Transverse colon (tissue), 4 donors: ENCODE measurements around the gene HIVEP2. TPM values are rescaled to one million over a fixed set of nuclear protein-coding genes. Genes with fewer than 3 reads are reported as not detected.

Experiments
- DNase-seq: peaks from one replicate; pipeline ENCODE4 v3.0.0-alpha.2; 2019
- H3K27ac ChIP-seq, 4 donors: fragments of 200-600 bp; sonication (generic); 2 replicates each; pipeline ENCODE4 v1.5.1; 2016 to 2018; ENCODE audit warnings: inconsistent platforms in 4 of 4
- H3K27me3 ChIP-seq: fragments of 200-600 bp; sonication (generic); 2 replicates; pipeline ENCODE4 v1.5.1; 2017; ENCODE audit warnings: inconsistent platforms
- H3K36me3 ChIP-seq, 4 donors: fragments of 200-600 bp; sonication (generic); 2 replicates each; pipeline ENCODE4 v1.5.1; 2017 to 2019; ENCODE audit warnings: inconsistent platforms in 4 of 4
- H3K4me1 ChIP-seq, 4 donors: fragments of 200-600 bp; sonication (generic); 2 replicates each; pipeline ENCODE4 v1.5.1; 2017 to 2020; ENCODE audit warnings: inconsistent platforms in 4 of 4
- H3K4me3 ChIP-seq, 4 donors: fragments of 200-600 bp; sonication (generic); 1 replicate in 1 of 4; 2 replicates in 3 of 4; pipeline versions ENCODE4 v1.5.1 to v1.6.1; 2017 to 2019; ENCODE audit warnings: inconsistent platforms in 4 of 4
- H3K9me3 ChIP-seq, 2 donors: fragments of 200-600 bp; sonication (generic); 2 replicates each; pipeline ENCODE4 v1.5.1; 2017 to 2019; ENCODE audit warnings: inconsistent platforms in 2 of 2
- EP300 ChIP-seq: sonication (generic); formaldehyde crosslinking; IDR thresholded peaks from one replicate; pipeline ENCODE4 v1.6.1; 2017; ENCODE audit warnings: antibody characterized with exemption, low read depth
- POLR2A ChIP-seq: fragments of 450-650 bp; IDR thresholded peaks from one replicate; pipeline ENCODE4 v1.6.1; 2016; ENCODE audit warnings: antibody characterized with exemption, mild to moderate bottlenecking, moderate library complexity
- POLR2AphosphoS5 ChIP-seq, 3 donors: sonication (generic); formaldehyde crosslinking; IDR thresholded peaks; one replicate each; pipeline ENCODE4 v1.6.1; 2016; ENCODE audit warnings: antibody characterized with exemption in 3 of 3
- whole genome bisulfite sequencing, 2 donors: methylation state at CpG; one replicate each; pipeline ENCODE4 v1.1.5; 2018; ENCODE audit warnings: low coverage in 1 of 2; 5-methylcytosine and 5-hydroxymethylcytosine counted together
- in situ Hi-C, 4 donors: fragments of 200-750 bp; cut with MboI; loops; one replicate each; pipeline versions ENCODE4 v1.15.0 to v1.15.1; 2017; ENCODE audit warnings: low sequenced_read_pairs in 3 of 4, low pct_ligation_motif_present in 1 of 4, low pct_unique_long_range_greater_than_20kb in 1 of 4
- intact Hi-C: fragments of 100-400 bp; cut with DNase I; formaldehyde crosslinking; loops from one replicate; pipeline ENCODE4 v1.15.1; 2023; ENCODE audit warnings: low total_unique reads
- total RNA-seq, 4 donors: library from RNA; depleted of rRNA; stranded (reverse); fragments of >200 nt; gene quantifications; one replicate each; pipeline ENCODE4 v1.1.0, GENCODE V29; 2016
- TF ChIP-seq, protein P1 (sequence below), 5 experiments: fragments of 200-600 bp in 3 of 5; fragments of 450-650 bp in 2 of 5; sonication (generic) in 3 of 5; IDR thresholded peaks; 1 replicate in 2 of 5; 2 replicates in 3 of 5; pipeline ENCODE4 v1.5.1; 2016 to 2017; ENCODE audit warnings: antibody characterized with exemption in 5 of 5, inconsistent platforms in 3 of 5, mild to moderate bottlenecking in 2 of 5, moderate library complexity in 1 of 5

HIVEP2 gene
- total RNA-seq, 4 donors from 2014 or later, result 10.0 to 22.5 (median 13.7) TPM

DNA sequence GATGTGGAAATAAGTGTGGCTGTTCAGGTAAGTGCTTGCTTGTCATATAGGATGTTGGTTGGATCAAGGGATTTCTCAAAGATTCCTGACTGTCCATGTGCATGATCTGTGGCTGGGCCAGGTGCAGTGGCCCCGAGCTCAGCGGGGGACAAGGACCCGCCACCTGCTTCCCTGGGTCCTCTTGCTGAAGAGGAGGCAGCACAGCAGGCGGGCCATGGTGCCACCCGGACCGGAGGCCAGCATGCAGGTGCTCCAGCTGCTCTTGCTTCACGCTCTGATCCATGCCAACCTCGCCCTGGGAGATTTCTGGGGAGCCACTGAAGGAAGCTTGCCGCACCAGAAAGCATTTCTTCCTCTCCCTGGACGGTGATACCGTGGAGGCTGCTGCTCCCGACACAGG is 173.8 kb downstream of the HIVEP2 start:
- TF ChIP-seq, protein P1, sequence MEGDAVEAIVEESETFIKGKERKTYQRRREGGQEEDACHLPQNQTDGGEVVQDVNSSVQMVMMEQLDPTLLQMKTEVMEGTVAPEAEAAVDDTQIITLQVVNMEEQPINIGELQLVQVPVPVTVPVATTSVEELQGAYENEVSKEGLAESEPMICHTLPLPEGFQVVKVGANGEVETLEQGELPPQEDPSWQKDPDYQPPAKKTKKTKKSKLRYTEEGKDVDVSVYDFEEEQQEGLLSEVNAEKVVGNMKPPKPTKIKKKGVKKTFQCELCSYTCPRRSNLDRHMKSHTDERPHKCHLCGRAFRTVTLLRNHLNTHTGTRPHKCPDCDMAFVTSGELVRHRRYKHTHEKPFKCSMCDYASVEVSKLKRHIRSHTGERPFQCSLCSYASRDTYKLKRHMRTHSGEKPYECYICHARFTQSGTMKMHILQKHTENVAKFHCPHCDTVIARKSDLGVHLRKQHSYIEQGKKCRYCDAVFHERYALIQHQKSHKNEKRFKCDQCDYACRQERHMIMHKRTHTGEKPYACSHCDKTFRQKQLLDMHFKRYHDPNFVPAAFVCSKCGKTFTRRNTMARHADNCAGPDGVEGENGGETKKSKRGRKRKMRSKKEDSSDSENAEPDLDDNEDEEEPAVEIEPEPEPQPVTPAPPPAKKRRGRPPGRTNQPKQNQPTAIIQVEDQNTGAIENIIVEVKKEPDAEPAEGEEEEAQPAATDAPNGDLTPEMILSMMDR (IDR thresholded peaks at IDR 0.05), result no peak
- TF ChIP-seq POLR2AphosphoS5 (IDR thresholded peaks at IDR 0.05) (no peak), EP300 (no peak), POLR2A (no peak)
- Histone ChIP-seq H3K4me1 (peaks cover 0 to 13% (median 2%) of the 10 kb centered on the region in 4 donors), H3K27ac (no peak overlapping the region), H3K27me3 (no peaks in the 10 kb centered on the region), H3K36me3 (no peaks in the 10 kb centered on the region), H3K9me3 (no peaks in the 10 kb centered on the region), H3K4me3 (no peak overlapping the region)
- DNase-seq, result no peak
- in situ Hi-C loops, result no loop called here
- intact Hi-C loops, result no loop called here
- WGBS, 2 donors, result 96 to 100% methylated on average over 2 to 12 of the region's 12 CpGs

DNA sequence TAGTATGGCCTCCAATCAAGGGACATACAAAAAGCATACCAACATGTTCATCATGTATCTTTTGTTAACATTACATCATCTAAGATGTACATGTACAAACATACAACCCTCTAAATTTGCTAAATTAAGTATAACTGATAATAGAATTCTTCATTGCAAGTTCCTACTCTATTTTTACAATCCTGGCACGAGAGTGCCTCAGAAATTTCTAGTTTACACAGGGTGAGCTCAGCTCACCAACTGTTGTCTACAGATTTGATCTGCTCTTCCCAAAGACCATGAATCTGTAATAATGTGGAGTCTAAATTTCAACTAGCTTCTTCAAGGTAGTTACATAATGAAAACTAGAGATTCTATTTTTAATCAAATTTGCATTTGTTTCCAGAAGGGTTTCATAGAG is 179.7 kb downstream of the HIVEP2 start:
- WGBS, 2 donors, result 65 to 85% methylated on average over 1 of the region's 1 CpG
- Histone ChIP-seq H3K9me3 (no peaks in the 10 kb centered on the region), H3K27me3 (no peaks in the 10 kb centered on the region), H3K36me3 (peaks cover 0 to 9% (median under 1%) of the 10 kb centered on the region in 4 donors), H3K4me1 (no peaks in the 10 kb centered on the region), H3K27ac (no peak overlapping the region), H3K4me3 (no peak overlapping the region)
- in situ Hi-C loops, result no loop called here
- intact Hi-C loops, result no loop called here
- no peak for DNase-seq
- TF ChIP-seq, protein P1 (IDR thresholded peaks at IDR 0.05), result no peak
- TF ChIP-seq EP300 (no peak), POLR2AphosphoS5 (IDR thresholded peaks at IDR 0.05) (no peak)

DNA sequence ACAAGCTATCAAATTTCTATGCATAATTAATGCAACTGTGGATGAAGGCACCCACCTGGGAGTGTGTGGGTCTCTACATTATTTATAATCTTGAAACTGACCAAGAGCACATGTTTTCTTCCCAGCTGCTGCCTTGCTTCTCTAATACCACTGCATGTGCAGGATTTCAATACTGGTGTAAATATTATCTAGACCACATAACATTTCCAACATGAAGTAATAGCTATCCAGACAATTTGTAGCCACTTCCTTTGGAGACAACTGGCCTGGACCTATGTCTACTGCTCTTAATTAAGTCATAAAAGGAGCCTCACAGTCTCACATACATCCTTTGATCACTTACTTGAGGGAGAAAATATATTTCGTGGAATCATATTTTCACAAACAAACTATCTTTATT is 180.7 kb downstream of the HIVEP2 start:
- no peaks in the 10 kb centered on the region for H3K4me1 ChIP-seq
- DNase-seq, result no peak
- H3K27me3 ChIP-seq, result no peaks in the 10 kb centered on the region
- H3K9me3 ChIP-seq, result no peaks in the 10 kb centered on the region
- peaks cover 0 to 17% (median 4%) of the 10 kb centered on the region in 4 donors for H3K36me3 ChIP-seq
- no peak for TF ChIP-seq EP300
- TF ChIP-seq, protein P1 (IDR thresholded peaks at IDR 0.05), result no peak
- no peak for TF ChIP-seq POLR2AphosphoS5 (IDR thresholded peaks at IDR 0.05)
- no peak for TF ChIP-seq POLR2A
- in situ Hi-C loops, result no loop called here
- 88 to 100% methylated on average over 1 of the region's 1 CpG for WGBS, 2 donors
- H3K27ac ChIP-seq, result no peak overlapping the region
- intact Hi-C loops, result no loop called here
- H3K4me3 ChIP-seq, result no peak overlapping the region

DNA sequence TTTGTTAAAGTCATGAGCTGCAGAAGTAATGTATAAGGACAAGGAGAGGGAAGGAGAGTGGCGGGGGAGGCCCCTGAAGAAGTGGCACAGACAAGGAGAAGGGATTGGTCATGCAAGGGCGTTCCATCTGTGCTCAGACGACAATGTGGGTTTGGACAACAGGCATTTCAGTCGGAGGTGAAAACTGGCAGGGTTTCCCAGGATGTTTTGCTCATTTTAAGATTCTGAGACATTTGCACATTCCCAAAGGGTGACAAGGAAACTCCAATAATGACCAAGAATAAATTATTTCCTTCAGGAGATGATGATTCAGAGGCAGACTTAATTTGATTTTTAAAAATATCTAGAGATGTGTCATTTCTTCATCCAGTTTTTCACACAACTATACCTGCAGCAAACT is 181.8 kb downstream of the HIVEP2 start:
- Histone ChIP-seq H3K4me1 (no peaks in the 10 kb centered on the region), H3K4me3 (no peak overlapping the region), H3K9me3 (no peaks in the 10 kb centered on the region), H3K36me3 (peaks cover 0 to 17% (median 4%) of the 10 kb centered on the region in 4 donors), H3K27me3 (no peaks in the 10 kb centered on the region), H3K27ac (no peak overlapping the region)
- in situ Hi-C loops (no loop called here), intact Hi-C loops (no loop called here)
- TF ChIP-seq POLR2A (no peak), POLR2AphosphoS5 (IDR thresholded peaks at IDR 0.05) (no peak), EP300 (no peak)
- TF ChIP-seq, protein P1 (IDR thresholded peaks at IDR 0.05), result no peak
- no peak for DNase-seq
- WGBS, 2 donors, result 73 to 83% methylated on average over 4 of the region's 4 CpGs
